H7 (cell line): ENCODE data around the gene OR10A2. TPM values are rescaled to one million over a fixed set of nuclear protein-coding genes. Genes with fewer than 3 reads are reported as not detected.
"Not testable (repeated sequence)": the region's sequence is repeated elsewhere in the genome, so short reads cannot be mapped to it uniquely, and the experiment has no call there.

Experiments
- DNase-seq: peaks from one replicate; pipeline ENCODE4 v3.0.0; 2012
- H3K27me3 ChIP-seq: 2 replicates; pipeline ENCODE4 v1.6.0; 2011; ENCODE audit warnings: mild to moderate bottlenecking, low read length; ENCODE audit not compliant: control insufficient read depth, insufficient read depth
- H3K36me3 ChIP-seq: replicated peaks from 2 replicates; pipeline ENCODE4 v1.5.1; 2011; ENCODE audit warnings: low read length; ENCODE audit not compliant: control insufficient read depth, insufficient read depth
- H3K4me3 ChIP-seq: 2 replicates; pipeline ENCODE4 v1.5.1; 2011; ENCODE audit warnings: low read depth, mild to moderate bottlenecking, control low read depth, low read length, moderate library complexity; ENCODE audit not compliant: insufficient read depth
- total RNA-seq: library from RNA; depleted of rRNA; stranded (reverse); fragments of >200 nt; shearing (Covaris generic); gene quantifications from 2 replicates; pipeline ENCODE4 v1.2.3, GENCODE V29; 2014; rRNA removed

The OR10A2 gene
- total RNA-seq = not detected in 2 replicates

- no peaks in the 10 kb centered on the region for H3K36me3 ChIP-seq
- peak; percentile 2 for DNase-seq
Observed at GRCh38 chr11:6862961-6863360, at the start of gene OR10A2. TSS of gene OR10A2 (plus strand) at chr11:6863057. CDS start at chr11:6869755, 6,698 bp downstream.

GRCh38 chr11:6813656-6814055 lies 49.2 kb upstream of the OR10A2 start:
- no peaks in the 10 kb centered on the region for H3K36me3 ChIP-seq
- peak; percentile 6 for DNase-seq
- H3K4me3 ChIP-seq = no peak overlapping the region
- H3K27me3 ChIP-seq = no peaks in the 10 kb centered on the region

More at GRCh38 chr11:6862961-6863360, at the start of gene OR10A2:
- Histone ChIP-seq H3K27me3 (no peaks in the 10 kb centered on the region), H3K4me3 (no peak within 1 kb of the TSS)

- DNase-seq = peak; percentile 73
- H3K4me3 ChIP-seq = no peak overlapping the region
- H3K36me3 ChIP-seq = no peaks in the 10 kb centered on the region
- no peaks in the 10 kb centered on the region for H3K27me3 ChIP-seq
Observed at GRCh38 chr11:6817694-6818093, 45.2 kb upstream of the OR10A2 start.

- no peak for DNase-seq
- Histone ChIP-seq H3K4me3 (no peak overlapping the region), H3K27me3 (no peaks in the 10 kb centered on the region), H3K36me3 (no peaks in the 10 kb centered on the region)
Observed at GRCh38 chr11:6818967-6819366, 43.9 kb upstream of the OR10A2 start.

GRCh38 chr11:6824136-6824823 lies 38.6 kb upstream of the OR10A2 start:
- H3K4me3 ChIP-seq = no peak overlapping the region
- no peaks in the 10 kb centered on the region for H3K36me3 ChIP-seq
- no peak for DNase-seq
- no peaks in the 10 kb centered on the region for H3K27me3 ChIP-seq

- no peaks in the 10 kb centered on the region for H3K36me3 ChIP-seq
- DNase-seq = no peak
- H3K27me3 ChIP-seq = no peaks in the 10 kb centered on the region
- no peak overlapping the region for H3K4me3 ChIP-seq
Observed at GRCh38 chr11:6825231-6825744, 37.6 kb upstream of the OR10A2 start.

GRCh38 chr11:6828103-6828502 lies 34.8 kb upstream of the OR10A2 start:
- no peaks in the 10 kb centered on the region for H3K27me3 ChIP-seq
- DNase-seq = no peak
- no peaks in the 10 kb centered on the region for H3K36me3 ChIP-seq
- H3K4me3 ChIP-seq = no peak overlapping the region

GRCh38 chr11:6833356-6833755 lies 29.5 kb upstream of the OR10A2 start:
- DNase-seq = no peak
- Histone ChIP-seq H3K27me3 (no peaks in the 10 kb centered on the region), H3K4me3 (no peak overlapping the region), H3K36me3 (no peaks in the 10 kb centered on the region)

GRCh38 chr11:6834021-6834420 lies 28.8 kb upstream of the OR10A2 start:
- Histone ChIP-seq H3K27me3 (no peaks in the 10 kb centered on the region), H3K36me3 (no peaks in the 10 kb centered on the region), H3K4me3 (no peak overlapping the region)
- no peak for DNase-seq

- no peak for DNase-seq
- no peak overlapping the region for H3K4me3 ChIP-seq
Observed at GRCh38 chr11:6841694-6842093, 21.2 kb upstream of the OR10A2 start.

GRCh38 chr11:6843670-6844069 lies 19.2 kb upstream of the OR10A2 start:
- DNase-seq = no peak

More at GRCh38 chr11:6841694-6842093, 21.2 kb upstream of the OR10A2 start:
- H3K27me3 ChIP-seq = no peaks in the 10 kb centered on the region
- no peaks in the 10 kb centered on the region for H3K36me3 ChIP-seq

GRCh38 chr11:6844356-6844755 lies 18.5 kb upstream of the OR10A2 start:
- no peaks in the 10 kb centered on the region for H3K36me3 ChIP-seq

More at GRCh38 chr11:6843670-6844069, 19.2 kb upstream of the OR10A2 start:
- Histone ChIP-seq H3K27me3 (no peaks in the 10 kb centered on the region), H3K4me3 (no peak overlapping the region), H3K36me3 (no peaks in the 10 kb centered on the region)

GRCh38 chr11:6845383-6845782 lies 17.5 kb upstream of the OR10A2 start, which contains the start of gene OR10A5:
TSS of gene OR10A5 (plus strand) at chr11:6845683. CDS start at chr11:6845683, 0 bp downstream.
- Histone ChIP-seq H3K27me3 (no peaks in the 10 kb centered on the region), H3K36me3 (no peaks in the 10 kb centered on the region), H3K4me3 (no peak within 1 kb of the TSS)
- DNase-seq = no peak

More at GRCh38 chr11:6844356-6844755, 18.5 kb upstream of the OR10A2 start:
- no peak for DNase-seq
- no peak overlapping the region for H3K4me3 ChIP-seq
- no peaks in the 10 kb centered on the region for H3K27me3 ChIP-seq

- Histone ChIP-seq H3K4me3 (no peak overlapping the region), H3K36me3 (no peaks in the 10 kb centered on the region), H3K27me3 (no peaks in the 10 kb centered on the region)
Observed at GRCh38 chr11:6850526-6850925, 12.3 kb upstream of the OR10A2 start.

GRCh38 chr11:6854801-6855200 lies 8.1 kb upstream of the OR10A2 start:
- not testable (repeated sequence) for H3K4me3 ChIP-seq, H3K36me3 ChIP-seq, DNase-seq

More at GRCh38 chr11:6850526-6850925, 12.3 kb upstream of the OR10A2 start:
- no peak for DNase-seq

More at GRCh38 chr11:6854801-6855200, 8.1 kb upstream of the OR10A2 start:
- not testable (repeated sequence) for H3K27me3 ChIP-seq
